ENCODE measurements around the gene NOTCH2. TPM values are rescaled to one million over a fixed set of nuclear protein-coding genes. Genes with fewer than 3 reads are reported as not detected.
A peak's percentile ranks its signal among the peaks of the same experiment; 100 is the strongest.

Gene NOTCH2
- polyA plus RNA-seq, 3 donors = 47.3 to 108 (median 86.6) TPM

DNA sequence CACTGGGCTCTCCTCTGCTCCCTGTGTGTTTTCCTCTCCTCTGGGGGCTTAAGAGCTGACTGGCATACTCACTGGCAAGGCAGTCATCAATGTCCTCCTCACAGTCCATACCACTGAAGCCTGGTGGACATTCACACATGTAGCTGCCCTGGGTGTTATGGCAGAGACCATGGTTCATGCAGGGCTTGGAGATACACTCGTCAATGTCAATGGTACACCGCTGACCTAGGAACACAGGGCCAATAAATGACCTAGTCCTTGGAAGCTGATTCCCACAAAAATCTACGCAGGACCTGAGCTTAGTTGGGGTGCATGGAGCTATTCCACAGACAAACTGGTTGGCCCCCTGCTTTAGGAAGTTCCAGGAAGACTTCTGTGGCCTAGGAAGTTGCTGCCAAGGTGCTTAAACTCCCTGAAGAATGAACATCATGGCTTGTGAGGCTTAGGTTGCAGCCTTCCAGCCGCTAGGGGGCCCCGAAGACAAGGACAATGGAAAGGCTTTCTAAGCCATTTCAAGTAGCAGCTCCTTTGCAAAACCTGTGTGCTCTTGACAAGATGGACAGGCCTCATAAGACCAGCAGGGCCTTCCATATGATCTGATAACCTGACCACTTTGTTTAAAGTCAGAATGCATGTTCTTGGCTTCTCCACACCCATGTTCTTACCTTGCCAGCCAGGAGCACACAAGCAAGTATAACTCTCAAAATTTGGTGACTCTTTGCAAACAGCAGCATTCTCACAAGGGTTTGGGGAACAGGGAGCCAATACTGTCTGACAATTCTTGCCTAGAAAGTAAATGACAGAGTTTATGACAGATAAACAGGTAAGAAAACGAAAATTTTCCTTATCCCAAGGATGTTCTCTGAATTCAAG is 120.9 kb downstream of the NOTCH2 start:
- H2AFZ ChIP-seq (ENCODE audit: insufficient read depth, low read depth, low read length, poor library complexity, severe bottlenecking) = no peak overlapping the region
- Mint-ChIP-seq H3K27me3 (ENCODE audit: low read depth in 3 of 3) (no peaks in the 10 kb centered on the region), H3K4me1 (no peaks in the 10 kb centered on the region), H3K9me3 (peaks cover 0 to 2% (median 0%) of the 10 kb centered on the region in 7 donors), H3K36me3 (peaks cover 85 to 93% of the 10 kb centered on the region in 2 donors), H3K27ac (peak overlapping the region in 1 of 7 donors; percentile 33), H3K4me3 (no peak overlapping the region)
- 55% methylated on average over 5 of the region's 6 CpGs for WGBS (ENCODE audit: insufficient coverage)
- H3K4me2 ChIP-seq (replicated peaks; ENCODE audit: extremely low read depth, low read length, poor library complexity, severe bottlenecking) = no peak overlapping the region
- no peak overlapping the region for H3K9ac ChIP-seq (ENCODE audit: insufficient read depth, low read length, poor library complexity, severe bottlenecking)
- H3K79me2 ChIP-seq (ENCODE audit: insufficient read depth, low read length) = peaks cover 26% of the 10 kb centered on the region
- TF ChIP-seq, protein P1, sequence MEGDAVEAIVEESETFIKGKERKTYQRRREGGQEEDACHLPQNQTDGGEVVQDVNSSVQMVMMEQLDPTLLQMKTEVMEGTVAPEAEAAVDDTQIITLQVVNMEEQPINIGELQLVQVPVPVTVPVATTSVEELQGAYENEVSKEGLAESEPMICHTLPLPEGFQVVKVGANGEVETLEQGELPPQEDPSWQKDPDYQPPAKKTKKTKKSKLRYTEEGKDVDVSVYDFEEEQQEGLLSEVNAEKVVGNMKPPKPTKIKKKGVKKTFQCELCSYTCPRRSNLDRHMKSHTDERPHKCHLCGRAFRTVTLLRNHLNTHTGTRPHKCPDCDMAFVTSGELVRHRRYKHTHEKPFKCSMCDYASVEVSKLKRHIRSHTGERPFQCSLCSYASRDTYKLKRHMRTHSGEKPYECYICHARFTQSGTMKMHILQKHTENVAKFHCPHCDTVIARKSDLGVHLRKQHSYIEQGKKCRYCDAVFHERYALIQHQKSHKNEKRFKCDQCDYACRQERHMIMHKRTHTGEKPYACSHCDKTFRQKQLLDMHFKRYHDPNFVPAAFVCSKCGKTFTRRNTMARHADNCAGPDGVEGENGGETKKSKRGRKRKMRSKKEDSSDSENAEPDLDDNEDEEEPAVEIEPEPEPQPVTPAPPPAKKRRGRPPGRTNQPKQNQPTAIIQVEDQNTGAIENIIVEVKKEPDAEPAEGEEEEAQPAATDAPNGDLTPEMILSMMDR (IDR thresholded peaks at IDR 0.05) = peak; percentile 73
- DNase-seq = peak; percentile 16 to 41 (median 39)
- H3K27ac ChIP-seq (ENCODE audit: low read depth in 1 of 2, low read length in 2 of 2) = peak overlapping the region in 1 of 2 donors; percentile 15
- peaks cover 87 to 100% of the 10 kb centered on the region in 2 donors for H3K36me3 ChIP-seq (replicated peaks in 1 of 2; ENCODE audit: control insufficient read depth in 1 of 2, insufficient read depth in 2 of 2, low read length in 2 of 2)
- H3K9me3 ChIP-seq (replicated peaks in 1 of 2; ENCODE audit: control insufficient read depth in 1 of 2, insufficient read depth in 1 of 2, low read length in 2 of 2) = no peaks in the 10 kb centered on the region
- no peaks in the 10 kb centered on the region for H3K4me1 ChIP-seq (ENCODE audit: control insufficient read depth in 1 of 2, insufficient read depth in 2 of 2, low read length in 2 of 2)
- intact Hi-C loops (cut with micrococcal nuclease) = no loop called here
- H3K27me3 ChIP-seq (ENCODE audit: control insufficient read depth in 2 of 2, insufficient read depth in 2 of 2, low read length in 2 of 2) = no peaks in the 10 kb centered on the region
- H4K20me1 ChIP-seq (ENCODE audit: insufficient read depth, low read length) = peaks cover 99% of the 10 kb centered on the region
- no peak overlapping the region for H3K4me3 ChIP-seq (replicated peaks in 1 of 3; ENCODE audit: low read depth in 2 of 3, low read length in 3 of 3)

DNA sequence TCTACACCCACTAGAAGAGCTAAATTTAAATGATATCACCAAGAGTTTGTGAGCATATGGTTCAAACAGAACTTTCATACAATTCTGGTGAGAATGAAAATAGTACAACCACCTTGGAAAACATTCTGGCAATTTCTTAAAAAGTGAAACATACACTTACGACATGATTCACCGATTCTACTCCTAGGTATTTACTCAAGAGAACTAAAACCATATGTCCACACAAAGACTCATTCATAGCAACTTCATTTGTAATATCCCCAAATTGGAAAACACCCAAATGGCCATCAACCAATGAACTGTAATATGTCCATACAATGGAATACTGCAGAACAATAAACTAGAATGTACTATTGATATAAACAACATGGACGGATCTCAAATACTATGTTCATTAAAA is 122.0 kb downstream of the NOTCH2 start:
- Histone ChIP-seq H3K79me2 (ENCODE audit: insufficient read depth, low read length) (peaks cover 33% of the 10 kb centered on the region), H3K9me3 (replicated peaks in 1 of 2; ENCODE audit: control insufficient read depth in 1 of 2, insufficient read depth in 1 of 2, low read length in 2 of 2) (no peaks in the 10 kb centered on the region), H3K36me3 (replicated peaks in 1 of 2; ENCODE audit: control insufficient read depth in 1 of 2, insufficient read depth in 2 of 2, low read length in 2 of 2) (peaks cover 87 to 100% of the 10 kb centered on the region in 2 donors), H4K20me1 (ENCODE audit: insufficient read depth, low read length) (peaks cover 100% of the 10 kb centered on the region), H3K4me3 (replicated peaks in 1 of 3; ENCODE audit: low read depth in 2 of 3, low read length in 3 of 3) (no peak overlapping the region), H3K9ac (ENCODE audit: insufficient read depth, low read length, poor library complexity, severe bottlenecking) (no peak overlapping the region), H3K4me1 (ENCODE audit: control insufficient read depth in 1 of 2, insufficient read depth in 2 of 2, low read length in 2 of 2) (no peaks in the 10 kb centered on the region), H2AFZ (ENCODE audit: insufficient read depth, low read depth, low read length, poor library complexity, severe bottlenecking) (no peak overlapping the region), H3K27me3 (ENCODE audit: control insufficient read depth in 2 of 2, insufficient read depth in 2 of 2, low read length in 2 of 2) (no peaks in the 10 kb centered on the region), H3K27ac (ENCODE audit: low read depth in 1 of 2, low read length in 2 of 2) (no peak overlapping the region), H3K4me2 (replicated peaks; ENCODE audit: extremely low read depth, low read length, poor library complexity, severe bottlenecking) (no peak overlapping the region)
- WGBS (ENCODE audit: insufficient coverage) = no CpG with 5 or more reads among the region's 3 CpGs
- DNase-seq = no peak
- no peaks in the 10 kb centered on the region for H3K4me1 Mint-ChIP-seq
- TF ChIP-seq, protein P1 (IDR thresholded peaks at IDR 0.05) = no peak
- H3K4me3 Mint-ChIP-seq = no peak overlapping the region
- H3K27me3 Mint-ChIP-seq (ENCODE audit: low read depth in 3 of 3) = no peaks in the 10 kb centered on the region
- no peak overlapping the region for H3K27ac Mint-ChIP-seq
- peaks cover 86 to 93% of the 10 kb centered on the region in 2 donors for H3K36me3 Mint-ChIP-seq
- intact Hi-C loops (cut with micrococcal nuclease) = no loop called here
- peaks cover 0 to 2% (median 0%) of the 10 kb centered on the region in 7 donors for H3K9me3 Mint-ChIP-seq
